ENCODE measurements around the gene MYDGF.

DNA sequence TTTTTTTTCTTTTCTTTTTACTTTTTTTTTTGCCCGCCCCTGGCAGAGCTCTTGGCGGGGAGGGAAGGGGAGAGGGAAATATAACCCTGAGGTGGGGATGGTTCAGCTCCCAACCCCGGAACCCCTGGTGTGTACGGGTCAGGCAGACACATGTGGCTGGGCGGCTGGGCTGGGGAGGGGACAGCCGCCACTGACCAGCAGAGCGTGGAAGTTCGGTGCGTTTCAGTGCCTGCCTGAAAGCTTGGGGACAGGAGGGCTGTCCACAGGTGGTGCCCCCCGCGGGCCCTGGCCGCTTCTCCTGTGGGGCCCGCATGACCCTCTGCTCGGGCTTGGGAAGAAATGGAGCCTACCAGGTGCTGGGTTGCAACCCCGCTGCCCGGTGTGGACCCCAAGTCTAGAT lies 5.2 kb upstream of the MYDGF start:
- TF ChIP-seq, protein P1, sequence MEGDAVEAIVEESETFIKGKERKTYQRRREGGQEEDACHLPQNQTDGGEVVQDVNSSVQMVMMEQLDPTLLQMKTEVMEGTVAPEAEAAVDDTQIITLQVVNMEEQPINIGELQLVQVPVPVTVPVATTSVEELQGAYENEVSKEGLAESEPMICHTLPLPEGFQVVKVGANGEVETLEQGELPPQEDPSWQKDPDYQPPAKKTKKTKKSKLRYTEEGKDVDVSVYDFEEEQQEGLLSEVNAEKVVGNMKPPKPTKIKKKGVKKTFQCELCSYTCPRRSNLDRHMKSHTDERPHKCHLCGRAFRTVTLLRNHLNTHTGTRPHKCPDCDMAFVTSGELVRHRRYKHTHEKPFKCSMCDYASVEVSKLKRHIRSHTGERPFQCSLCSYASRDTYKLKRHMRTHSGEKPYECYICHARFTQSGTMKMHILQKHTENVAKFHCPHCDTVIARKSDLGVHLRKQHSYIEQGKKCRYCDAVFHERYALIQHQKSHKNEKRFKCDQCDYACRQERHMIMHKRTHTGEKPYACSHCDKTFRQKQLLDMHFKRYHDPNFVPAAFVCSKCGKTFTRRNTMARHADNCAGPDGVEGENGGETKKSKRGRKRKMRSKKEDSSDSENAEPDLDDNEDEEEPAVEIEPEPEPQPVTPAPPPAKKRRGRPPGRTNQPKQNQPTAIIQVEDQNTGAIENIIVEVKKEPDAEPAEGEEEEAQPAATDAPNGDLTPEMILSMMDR (IDR thresholded peaks at IDR 0.05) = no peak
- TF ChIP-seq POLR2A (IDR thresholded peaks at IDR 0.05) = no peak
